ENCODE data around the gene C2CD4A.

The C2CD4A gene

GRCh38 chr15:62103431-62103830 is 36.7 kb downstream of the C2CD4A start:
- DNase-seq (ENCODE audit: low spot score): no peak

- DNase-seq (ENCODE audit: low spot score): no peak
Measured at GRCh38 chr15:62104401-62104800, 37.6 kb downstream of the C2CD4A start.

GRCh38 chr15:62104846-62105245 is 38.1 kb downstream of the C2CD4A start:
- DNase-seq (ENCODE audit: low spot score): no peak

- no peak for DNase-seq (ENCODE audit: low spot score)
Measured at GRCh38 chr15:62105266-62105665, 38.5 kb downstream of the C2CD4A start.

- no peak for DNase-seq (ENCODE audit: low spot score)
Measured at GRCh38 chr15:62106096-62106495, 39.3 kb downstream of the C2CD4A start.

- DNase-seq (ENCODE audit: low spot score): peak; percentile 53
Measured at GRCh38 chr15:62107571-62108121, 40.9 kb downstream of the C2CD4A start.

DNA sequence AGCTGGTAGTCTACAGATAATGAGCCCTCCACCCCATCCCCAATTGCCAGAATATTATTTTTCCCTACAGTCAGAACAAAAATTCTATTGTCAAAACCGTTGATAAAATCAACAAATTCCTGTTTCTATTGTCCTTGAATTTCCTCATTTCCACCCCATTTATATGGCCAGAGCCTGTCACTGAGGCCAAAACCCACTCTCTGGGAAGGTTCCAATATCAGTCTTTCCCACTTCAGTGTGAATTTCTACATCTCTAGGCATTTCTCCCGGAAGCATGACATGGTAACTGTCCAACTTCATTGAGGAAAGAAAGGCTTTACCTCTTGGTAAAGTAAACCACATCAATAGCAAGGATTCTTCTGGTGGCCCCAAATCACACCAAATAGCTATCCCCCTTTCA is 41.6 kb downstream of the C2CD4A start:
- no peak for DNase-seq (ENCODE audit: low spot score)

DNA sequence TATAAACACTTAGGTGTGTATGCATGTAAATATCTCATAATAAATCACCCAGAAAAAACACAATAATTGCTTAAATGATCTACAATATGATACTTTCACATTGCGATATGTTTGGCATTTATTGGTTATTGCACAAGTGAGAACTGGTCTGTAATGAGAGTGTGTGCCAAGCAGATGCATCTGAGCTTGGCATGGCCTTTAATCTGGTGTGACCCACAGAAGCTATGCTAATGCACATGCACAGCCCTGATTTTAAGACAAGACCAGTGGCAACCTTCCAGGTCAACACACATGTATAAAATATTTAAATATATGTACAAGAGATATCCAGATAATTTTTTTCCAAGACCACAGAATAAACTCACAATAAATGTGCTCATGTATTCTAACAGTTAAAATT is 42.7 kb downstream of the C2CD4A start:
- no peak for DNase-seq (ENCODE audit: low spot score)

GRCh38 chr15:62109982-62110851 is 43.4 kb downstream of the C2CD4A start:
- DNase-seq (ENCODE audit: low spot score): peak; percentile 71

DNA sequence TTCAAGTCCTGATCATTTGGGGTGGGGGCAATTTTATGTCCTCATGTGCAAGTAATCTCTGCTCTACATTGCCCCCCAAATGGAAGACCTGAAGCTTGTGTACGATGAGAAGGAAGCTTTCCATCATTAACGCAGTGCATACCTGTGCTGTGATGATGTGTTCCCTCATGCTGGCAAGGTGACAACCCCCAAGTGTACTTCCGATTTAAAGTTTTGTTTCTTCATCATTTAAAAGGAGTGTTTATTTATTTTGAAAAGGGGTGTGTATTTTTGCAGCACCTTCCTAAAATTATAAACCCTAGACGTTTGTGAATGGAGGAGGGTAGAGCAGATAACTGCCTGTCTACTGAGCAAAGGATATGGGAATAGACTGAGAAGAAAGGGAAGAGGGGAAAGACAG is 45.3 kb downstream of the C2CD4A start:
- no peak for DNase-seq (ENCODE audit: low spot score)

DNA sequence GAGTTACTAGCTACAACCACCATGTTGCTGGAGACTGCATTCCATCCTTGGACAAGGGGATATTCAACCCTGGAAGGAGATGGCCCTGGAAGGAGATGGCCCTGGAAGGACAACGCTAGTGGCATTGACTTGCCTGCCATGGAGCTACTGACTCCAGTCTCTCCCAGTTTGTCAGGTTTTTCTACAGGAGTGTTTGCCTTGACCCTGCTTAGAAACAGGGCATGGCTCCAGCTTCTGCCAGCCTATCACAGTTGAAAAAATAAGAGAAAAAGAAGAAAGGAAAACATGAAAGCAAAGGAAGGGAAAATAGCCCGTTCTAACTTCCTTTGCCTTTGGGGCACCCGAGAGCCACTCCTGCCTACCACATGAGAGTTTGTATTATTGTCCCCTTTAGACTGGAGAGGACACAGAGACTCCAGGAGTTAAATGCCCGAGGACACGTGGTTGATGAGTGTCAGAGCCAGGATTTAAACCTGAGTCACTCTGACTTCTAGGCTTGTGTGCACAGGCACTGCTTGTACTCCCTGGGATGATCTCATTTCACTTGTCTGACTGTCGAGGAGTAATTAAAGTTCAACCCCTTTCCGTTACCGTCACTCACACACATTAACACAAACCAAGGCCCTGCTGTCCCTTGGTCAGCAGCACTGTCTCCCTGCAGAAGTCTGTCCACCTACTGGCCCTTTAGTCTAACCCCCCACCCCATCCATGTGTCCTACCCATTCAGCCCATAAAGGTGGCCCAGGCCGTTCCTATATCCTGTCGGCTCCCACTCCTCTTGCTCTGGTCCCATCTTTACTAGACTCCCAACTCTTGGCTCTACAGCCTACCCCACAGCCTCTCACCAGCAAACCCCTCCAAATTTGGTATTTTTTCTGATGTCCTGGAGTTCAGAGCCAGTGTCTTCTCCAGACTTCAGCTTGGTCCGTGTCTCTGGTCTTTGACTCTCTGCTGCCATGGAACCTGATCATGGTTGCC is 46.1 kb downstream of the C2CD4A start:
- peak; percentile 96 for DNase-seq (ENCODE audit: low spot score)

DNA sequence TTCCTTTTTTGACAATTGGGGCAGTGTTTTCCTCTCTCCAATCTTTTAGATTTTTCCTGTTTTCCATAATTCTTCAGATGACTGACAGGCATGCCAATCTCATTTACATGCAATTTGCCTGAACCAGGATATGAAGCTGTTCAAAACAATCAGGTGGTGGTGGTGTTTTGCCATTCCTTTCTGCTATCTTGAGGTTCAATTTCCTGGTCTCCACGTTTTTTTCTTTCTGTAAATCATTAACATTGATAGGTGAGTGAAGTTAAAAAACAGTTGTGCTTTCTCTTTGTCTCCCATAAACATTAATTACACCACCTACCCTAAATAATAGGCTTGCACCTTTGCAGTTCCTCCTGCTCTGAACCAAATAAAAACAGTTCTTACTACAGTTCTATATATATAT is 49.1 kb downstream of the C2CD4A start:
- peak; percentile 82 for DNase-seq (ENCODE audit: low spot score)

DNA sequence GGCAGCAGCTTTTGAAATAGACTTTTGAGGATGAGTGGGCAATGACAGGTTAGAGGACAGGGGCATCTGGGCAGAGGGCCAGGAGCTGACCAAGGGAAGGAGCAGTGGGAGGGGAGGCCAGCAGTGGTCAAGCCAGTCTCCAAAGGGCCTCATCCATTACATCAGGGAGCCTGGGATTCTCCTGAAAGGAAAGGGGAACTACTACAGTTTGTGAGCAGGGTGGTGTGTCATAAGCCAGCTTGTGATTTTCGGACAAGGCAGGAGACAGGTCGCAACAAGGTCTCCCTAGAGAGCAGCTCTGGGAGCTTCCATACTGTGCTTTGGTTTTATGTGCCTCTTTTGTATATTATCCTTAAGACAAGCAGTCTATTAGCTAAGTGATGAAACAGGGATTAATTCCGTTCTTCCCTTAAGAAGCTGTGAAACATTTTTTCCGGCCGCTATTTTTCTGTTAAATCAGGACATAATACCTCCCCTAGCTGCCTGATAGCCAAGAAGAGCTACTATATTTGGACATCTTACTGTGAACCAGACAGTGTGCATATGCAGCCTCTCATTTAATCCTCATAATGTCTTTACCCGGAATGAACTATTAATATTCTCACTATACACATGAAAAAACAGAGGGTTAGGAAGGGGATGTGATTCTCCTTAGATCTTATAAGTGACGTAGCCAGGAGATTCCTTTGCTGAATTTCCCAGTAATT is 51.9 kb downstream of the C2CD4A start:
- peak; percentile 70 for DNase-seq (ENCODE audit: low spot score)

DNA sequence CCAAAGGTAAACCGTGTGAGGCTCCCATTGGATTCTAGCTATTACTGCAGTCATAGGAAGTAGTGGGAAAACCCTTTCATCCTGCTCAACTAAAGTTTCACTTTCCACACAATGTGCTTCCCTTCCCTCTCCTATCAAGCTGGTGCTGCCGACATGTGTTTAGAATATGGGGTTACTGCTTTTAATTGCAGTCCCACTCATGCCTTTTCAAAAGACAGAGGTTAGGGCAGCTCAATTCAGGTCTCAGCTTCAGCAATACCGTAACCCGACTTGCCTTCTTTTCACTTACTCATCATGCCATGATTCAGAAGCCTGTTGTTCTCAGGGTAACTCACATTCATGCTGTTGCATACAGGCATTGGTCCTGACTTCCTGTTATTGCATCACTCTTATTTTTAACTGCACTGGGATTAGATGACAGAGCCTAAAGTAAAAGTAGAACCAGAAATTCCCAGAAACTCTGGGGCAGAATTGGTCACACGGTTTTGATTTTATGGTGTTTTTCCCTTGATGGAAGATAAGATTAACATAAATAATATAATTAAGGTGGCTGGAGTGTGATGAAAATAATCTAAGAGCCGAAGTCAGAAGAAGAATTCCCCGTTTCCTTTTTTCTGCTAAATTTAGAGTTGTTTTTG is 52.6 kb downstream of the C2CD4A start:
- DNase-seq (ENCODE audit: low spot score): peak; percentile 96

DNA sequence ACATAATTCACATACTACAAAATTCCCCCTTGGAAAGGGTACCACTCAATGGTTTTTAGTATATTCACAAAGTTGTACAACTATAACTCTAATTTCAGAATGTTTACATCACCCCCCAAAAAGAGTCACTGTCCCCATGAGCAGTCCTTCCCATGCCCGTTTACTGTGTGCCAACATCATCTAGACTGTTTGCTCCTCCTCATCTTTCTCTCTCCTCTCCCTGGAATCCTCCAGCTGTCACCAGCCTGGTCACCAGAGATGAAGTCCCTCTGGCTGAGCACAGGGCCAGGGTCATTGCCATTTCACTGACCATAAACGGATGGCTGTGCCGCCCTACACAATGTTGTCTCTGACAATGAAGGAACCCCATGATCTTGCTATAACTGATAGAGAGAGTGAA is 53.1 kb downstream of the C2CD4A start:
- no peak for DNase-seq (ENCODE audit: low spot score)
